ENCODE measurements around the gene PFN2.

- no peak for TF ChIP-seq CTCF (IDR thresholded peaks at IDR 0.05)
- no peak for TF ChIP-seq POLR2A (IDR thresholded peaks at IDR 0.05)
Observed at GRCh38 chr3:150015901-150016300, 45.2 kb upstream of the PFN2 start.
